ENCODE measurements around the gene CYP4F22. TPM values are rescaled to one million over a fixed set of nuclear protein-coding genes. Genes with fewer than 3 reads are reported as not detected.

Gene CYP4F22
- total RNA-seq, 1 experiment from 2014 or later: not detected

DNA sequence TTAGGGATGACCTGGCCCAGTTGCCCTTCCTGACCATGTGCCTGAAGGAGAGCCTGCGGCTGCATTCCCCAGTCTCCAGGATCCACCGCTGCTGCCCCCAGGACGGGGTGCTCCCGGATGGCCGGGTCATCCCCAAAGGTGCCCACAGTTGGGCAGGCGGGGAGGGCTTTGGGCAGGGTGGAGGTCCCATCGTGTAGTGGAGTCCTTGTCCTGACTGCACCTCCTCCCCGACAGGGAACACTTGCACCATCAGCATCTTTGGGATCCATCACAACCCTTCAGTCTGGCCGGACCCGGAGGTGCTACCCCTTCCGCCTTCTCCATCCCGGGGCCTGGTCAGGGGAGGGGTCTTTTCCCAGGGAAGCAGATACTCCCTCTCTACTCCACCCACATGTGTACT, 75.0 kb downstream of the CYP4F22 start:
- no peak for DNase-seq
- H3K9me3 ChIP-seq (ENCODE audit: control insufficient read depth, low read depth, low read length): peaks cover 9% of the 10 kb centered on the region
- H4K20me1 ChIP-seq (ENCODE audit: control insufficient read depth, insufficient read depth, insufficient read length): no peaks in the 10 kb centered on the region
- no peak overlapping the region for H3T11ph ChIP-seq (ENCODE audit: low read length)
- TF ChIP-seq, protein P1, sequence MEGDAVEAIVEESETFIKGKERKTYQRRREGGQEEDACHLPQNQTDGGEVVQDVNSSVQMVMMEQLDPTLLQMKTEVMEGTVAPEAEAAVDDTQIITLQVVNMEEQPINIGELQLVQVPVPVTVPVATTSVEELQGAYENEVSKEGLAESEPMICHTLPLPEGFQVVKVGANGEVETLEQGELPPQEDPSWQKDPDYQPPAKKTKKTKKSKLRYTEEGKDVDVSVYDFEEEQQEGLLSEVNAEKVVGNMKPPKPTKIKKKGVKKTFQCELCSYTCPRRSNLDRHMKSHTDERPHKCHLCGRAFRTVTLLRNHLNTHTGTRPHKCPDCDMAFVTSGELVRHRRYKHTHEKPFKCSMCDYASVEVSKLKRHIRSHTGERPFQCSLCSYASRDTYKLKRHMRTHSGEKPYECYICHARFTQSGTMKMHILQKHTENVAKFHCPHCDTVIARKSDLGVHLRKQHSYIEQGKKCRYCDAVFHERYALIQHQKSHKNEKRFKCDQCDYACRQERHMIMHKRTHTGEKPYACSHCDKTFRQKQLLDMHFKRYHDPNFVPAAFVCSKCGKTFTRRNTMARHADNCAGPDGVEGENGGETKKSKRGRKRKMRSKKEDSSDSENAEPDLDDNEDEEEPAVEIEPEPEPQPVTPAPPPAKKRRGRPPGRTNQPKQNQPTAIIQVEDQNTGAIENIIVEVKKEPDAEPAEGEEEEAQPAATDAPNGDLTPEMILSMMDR (conservative IDR thresholded peaks at IDR 0.05): no peak
- no peak overlapping the region for H4K5ac ChIP-seq (ENCODE audit: insufficient read length, low read depth, low read length)
- no peaks in the 10 kb centered on the region for H3K79me2 ChIP-seq (ENCODE audit: insufficient read depth, low read length)
- H3K79me1 ChIP-seq (ENCODE audit: insufficient read depth, low read depth, low read length, poor library complexity, severe bottlenecking): no peaks in the 10 kb centered on the region
- Mint-ChIP-seq H3K36me3 (ENCODE audit: insufficient read depth in 1 of 3, low read depth in 3 of 3) (peaks cover 4 to 16% (median 8%) of the 10 kb centered on the region in 3 experiments; a peak in 6 of 7 replicates), H3K27me3 (ENCODE audit: low read depth) (peaks cover 2% of the 10 kb centered on the region; the same call in 1 of the 2 replicates), H3K4me1 (no peaks in the 10 kb centered on the region), H3K4me3 (no peak overlapping the region), H3K9me3 (peaks cover 53 to 84% of the 10 kb centered on the region in 2 experiments), H3K27ac (no peak overlapping the region)
- WGBS (ENCODE audit: extremely low coverage, insufficient read length, low lambda C conversion rate): no CpG with 5 or more reads among the region's 12 CpGs
- no peak overlapping the region for H2BK12ac ChIP-seq (ENCODE audit: insufficient read length, low read depth, low read length)
- no peak overlapping the region for H3K18ac ChIP-seq (ENCODE audit: insufficient read length, low read depth, low read length)
- no peak overlapping the region for H2AK5ac ChIP-seq (ENCODE audit: insufficient read length, low read length)
- H4K91ac ChIP-seq (ENCODE audit: insufficient read length, low read depth, low read length): no peak overlapping the region
- no peak overlapping the region for H2AFZ ChIP-seq (ENCODE audit: low read length)
- H3K4ac ChIP-seq (ENCODE audit: low read depth, low read length): no peak overlapping the region
- no peak overlapping the region for H3K23ac ChIP-seq (ENCODE audit: insufficient read length, low read depth, low read length)
- no peak overlapping the region for H2BK15ac ChIP-seq (ENCODE audit: low read depth, low read length)
- H3K4me1 ChIP-seq (ENCODE audit: insufficient read depth, low read length): no peaks in the 10 kb centered on the region
- no peaks in the 10 kb centered on the region for H3K27me3 ChIP-seq (ENCODE audit: insufficient read depth, low read length)
- H2BK5ac ChIP-seq (ENCODE audit: insufficient read length, low read length): no peak overlapping the region
- no peak overlapping the region for H2BK20ac ChIP-seq (ENCODE audit: low read depth, low read length, poor library complexity, severe bottlenecking)
- H3K14ac ChIP-seq (ENCODE audit: insufficient read depth, low read length): no peak overlapping the region
- H3K23me2 ChIP-seq (ENCODE audit: insufficient read length, low read depth, low read length, poor library complexity, severe bottlenecking): no peaks in the 10 kb centered on the region
- no peak overlapping the region for H3K27ac ChIP-seq (ENCODE audit: insufficient read length, low read depth, low read length)
- H3K9ac ChIP-seq (ENCODE audit: extremely low read depth, insufficient read length, low read length): no peak overlapping the region
- H2BK120ac ChIP-seq (ENCODE audit: low read depth, low read length, poor library complexity, severe bottlenecking): no peak overlapping the region
- no peak overlapping the region for H3K56ac ChIP-seq (ENCODE audit: insufficient read length, low read depth, low read length)
- H4K8ac ChIP-seq (replicated peaks; ENCODE audit: insufficient read length, low read depth, low read length): no peak overlapping the region
- no peak overlapping the region for H3K4me2 ChIP-seq (ENCODE audit: insufficient read depth, insufficient read length, low read length)
